SK-N-SH treated with all-trans-retinoic acid at 6 μM for 48 hours (cell line): Measurements from ENCODE around the gene RAB35.

Experiments
- ATAC-seq: fragments of 200-7000 bp; cut with Tn5 transposase; 3 replicates; pipeline ENCODE4 v1.9.1; 2020; ENCODE audit warnings: mild to moderate bottlenecking, moderate library complexity
- ARNTL ChIP-seq: fragments of 450-650 bp; formaldehyde crosslinking; IDR thresholded peaks from 2 replicates; pipeline ENCODE4 v1.5.0; 2020; ENCODE audit warnings: low read depth, mild to moderate bottlenecking, moderate library complexity, borderline replicate concordance
- BACH2 ChIP-seq: fragments of 250-450 bp; sonication (Bioruptor Pico); IDR thresholded peaks from 2 replicates; pipeline ENCODE4 v1.9.0; 2021; ENCODE audit warnings: mild to moderate bottlenecking, borderline replicate concordance
- CREB5 ChIP-seq: fragments of 250-450 bp; sonication (Bioruptor Pico); IDR thresholded peaks from 2 replicates; pipeline ENCODE4 v1.5.1; 2020; ENCODE audit warnings: low read depth, mild to moderate bottlenecking, moderate library complexity
- CSDC2 ChIP-seq: fragments of 250-450 bp; sonication (Bioruptor Pico); IDR thresholded peaks from 2 replicates; pipeline ENCODE4 v1.5.0; 2020; ENCODE audit warnings: mild to moderate bottlenecking, moderate library complexity
- ESRRG ChIP-seq: fragments of 250-450 bp; sonication (Bioruptor Pico); IDR thresholded peaks from 2 replicates; pipeline ENCODE4 v1.6.1; 2021; ENCODE audit warnings: mild to moderate bottlenecking
- GLIS3 ChIP-seq: fragments of 250-450 bp; sonication (Bioruptor Pico); IDR thresholded peaks from 2 replicates; pipeline ENCODE4 v1.5.0; 2020; ENCODE audit warnings: mild to moderate bottlenecking, moderate library complexity
- ISL1 ChIP-seq: fragments of 250-450 bp; sonication (Bioruptor Pico); IDR thresholded peaks from 2 replicates; pipeline ENCODE4 v2.1.2; 2022; ENCODE audit warnings: mild to moderate bottlenecking, moderate library complexity
- OSR1 ChIP-seq: fragments of 250-450 bp; sonication (Bioruptor Pico); IDR thresholded peaks from 2 replicates; pipeline ENCODE4 v1.8.0; 2022; ENCODE audit warnings: moderate library complexity, mild to moderate bottlenecking, inconsistent platforms
- PPARA ChIP-seq: fragments of 250-450 bp; sonication (Bioruptor Pico); IDR thresholded peaks from 2 replicates; pipeline ENCODE4 v1.5.0; 2020; ENCODE audit warnings: mild to moderate bottlenecking, borderline replicate concordance
- RARB ChIP-seq: fragments of 250-450 bp; sonication (Bioruptor Pico); IDR thresholded peaks from 2 replicates; pipeline ENCODE4 v1.8.0; 2021; ENCODE audit warnings: mild to moderate bottlenecking, moderate library complexity
- SNAI2 ChIP-seq: fragments of 250-450 bp; sonication (Bioruptor Pico); IDR thresholded peaks from 2 replicates; pipeline ENCODE4 v1.5.0; 2020; ENCODE audit warnings: mild to moderate bottlenecking, moderate library complexity
- TCF4 ChIP-seq: fragments of 250-450 bp; sonication (Bioruptor Pico); IDR thresholded peaks from 2 replicates; pipeline ENCODE4 v1.8.0; 2021; ENCODE audit warnings: mild to moderate bottlenecking, moderate library complexity, borderline replicate concordance
- TOX ChIP-seq: fragments of 250-450 bp; sonication (Bioruptor Pico); IDR thresholded peaks from 2 replicates; pipeline ENCODE4 v1.8.0; 2021; ENCODE audit warnings: mild to moderate bottlenecking, moderate library complexity, borderline replicate concordance
- TSHZ2 ChIP-seq: fragments of 250-450 bp; sonication (Bioruptor Pico); IDR thresholded peaks from 2 replicates; pipeline ENCODE4 v1.5.0; 2020; ENCODE audit warnings: mild to moderate bottlenecking, moderate library complexity
- ZC3H10 ChIP-seq: fragments of 250-450 bp; sonication (Bioruptor Pico); IDR thresholded peaks from 2 replicates; pipeline ENCODE4 v1.5.1; 2021; ENCODE audit warnings: mild to moderate bottlenecking, moderate library complexity
- ZFP3 ChIP-seq: fragments of 250-450 bp; sonication (Bioruptor Pico); IDR thresholded peaks from 2 replicates; pipeline ENCODE4 v1.5.0; 2020; ENCODE audit warnings: mild to moderate bottlenecking, moderate library complexity
- ZFP30 ChIP-seq: fragments of 450-650 bp; formaldehyde crosslinking; IDR thresholded peaks from 2 replicates; pipeline ENCODE4 v1.5.0; 2022; ENCODE audit warnings: mild to moderate bottlenecking, moderate library complexity
- ZNF70 ChIP-seq: fragments of 450-650 bp; formaldehyde crosslinking; IDR thresholded peaks from 2 replicates; pipeline ENCODE4 v1.5.0; 2020; ENCODE audit warnings: mild to moderate bottlenecking, moderate library complexity
- ZNF8 ChIP-seq: fragments of 450-650 bp; formaldehyde crosslinking; IDR thresholded peaks from 2 replicates; pipeline ENCODE4 v1.5.0; 2020; ENCODE audit warnings: mild to moderate bottlenecking, moderate library complexity
- TF ChIP-seq, protein P1 (sequence below): fragments of 250-450 bp; sonication (Bioruptor Pico); IDR thresholded peaks from 2 replicates; pipeline ENCODE4 v1.5.1; 2021; ENCODE audit warnings: mild to moderate bottlenecking, moderate library complexity
- TF ChIP-seq, protein P2 (sequence below): fragments of 250-450 bp; sonication (Bioruptor Pico); IDR thresholded peaks from 2 replicates; pipeline ENCODE4 v1.8.0; 2020; ENCODE audit warnings: mild to moderate bottlenecking, moderate library complexity, borderline replicate concordance

The RAB35 gene

GRCh38 chr12:120162763-120163162 is 46.2 kb upstream of the RAB35 start:
- ATAC-seq: no peak
- TF ChIP-seq ZFP30 (CRISPR knock-in tag) (no peak), ESRRG (CRISPR knock-in tag) (no peak), ISL1 (CRISPR knock-in tag) (no peak), TCF4 (no peak), CSDC2 (CRISPR knock-in tag) (no peak), TSHZ2 (CRISPR knock-in tag) (no peak), OSR1 (no peak), BACH2 (CRISPR knock-in tag) (no peak), PPARA (CRISPR knock-in tag) (no peak), ARNTL (CRISPR knock-in tag) (no peak), ZFP3 (no peak)
- TF ChIP-seq, protein P1, sequence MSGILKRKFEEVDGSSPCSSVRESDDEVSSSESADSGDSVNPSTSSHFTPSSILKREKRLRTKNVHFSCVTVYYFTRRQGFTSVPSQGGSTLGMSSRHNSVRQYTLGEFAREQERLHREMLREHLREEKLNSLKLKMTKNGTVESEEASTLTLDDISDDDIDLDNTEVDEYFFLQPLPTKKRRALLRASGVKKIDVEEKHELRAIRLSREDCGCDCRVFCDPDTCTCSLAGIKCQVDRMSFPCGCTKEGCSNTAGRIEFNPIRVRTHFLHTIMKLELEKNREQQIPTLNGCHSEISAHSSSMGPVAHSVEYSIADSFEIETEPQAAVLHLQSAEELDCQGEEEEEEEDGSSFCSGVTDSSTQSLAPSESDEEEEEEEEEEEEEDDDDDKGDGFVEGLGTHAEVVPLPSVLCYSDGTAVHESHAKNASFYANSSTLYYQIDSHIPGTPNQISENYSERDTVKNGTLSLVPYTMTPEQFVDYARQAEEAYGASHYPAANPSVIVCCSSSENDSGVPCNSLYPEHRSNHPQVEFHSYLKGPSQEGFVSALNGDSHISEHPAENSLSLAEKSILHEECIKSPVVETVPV (CRISPR knock-in tag): no peak

GRCh38 chr12:120161852-120162251 is 45.3 kb upstream of the RAB35 start:
- no peak for ATAC-seq
- TF ChIP-seq ZFP3 (no peak), BACH2 (CRISPR knock-in tag) (no peak), TSHZ2 (CRISPR knock-in tag) (no peak), SNAI2 (no peak), OSR1 (no peak), TCF4 (no peak), ZC3H10 (CRISPR knock-in tag) (no peak), RARB (CRISPR knock-in tag) (no peak), ZNF8 (CRISPR knock-in tag) (no peak)

GRCh38 chr12:120159509-120160237 is 43.1 kb upstream of the RAB35 start:
- no peak for ATAC-seq
- TF ChIP-seq ZNF70 (CRISPR knock-in tag) (no peak), ESRRG (CRISPR knock-in tag) (no peak), ARNTL (CRISPR knock-in tag) (no peak), OSR1 (no peak), CSDC2 (CRISPR knock-in tag) (no peak)

DNA sequence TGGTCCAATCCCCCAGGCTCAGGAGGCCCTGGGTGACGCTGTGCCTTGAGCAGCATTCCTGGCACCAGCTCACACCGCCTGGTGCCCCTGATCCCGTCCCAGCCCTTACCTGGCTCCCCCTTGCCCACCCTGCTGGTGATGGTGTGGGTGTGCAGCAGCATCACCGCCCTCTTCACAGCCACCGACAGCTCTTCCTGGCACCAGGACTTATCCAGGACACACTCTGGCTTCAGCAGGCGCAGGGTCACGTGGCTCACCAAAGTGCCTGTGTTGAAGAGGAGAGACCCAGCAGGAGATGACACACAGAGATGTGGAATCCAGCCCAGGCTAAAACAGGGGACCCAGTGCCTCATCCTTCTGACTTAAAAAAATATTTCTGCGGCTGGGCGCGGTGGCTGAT is 41.8 kb upstream of the RAB35 start:
- no peak; the same call in 2 of the 3 replicates for ATAC-seq
- TF ChIP-seq TSHZ2 (CRISPR knock-in tag) (no peak), BACH2 (CRISPR knock-in tag) (no peak), ISL1 (CRISPR knock-in tag) (no peak), RARB (CRISPR knock-in tag) (no peak), PPARA (CRISPR knock-in tag) (no peak), ESRRG (CRISPR knock-in tag) (no peak), TCF4 (no peak), ZFP30 (CRISPR knock-in tag) (no peak), TOX (CRISPR knock-in tag) (no peak), CREB5 (no peak), SNAI2 (no peak), ZNF70 (CRISPR knock-in tag) (no peak), CSDC2 (CRISPR knock-in tag) (no peak), ZFP3 (no peak), GLIS3 (CRISPR knock-in tag) (no peak), OSR1 (no peak)
- TF ChIP-seq, protein P2, sequence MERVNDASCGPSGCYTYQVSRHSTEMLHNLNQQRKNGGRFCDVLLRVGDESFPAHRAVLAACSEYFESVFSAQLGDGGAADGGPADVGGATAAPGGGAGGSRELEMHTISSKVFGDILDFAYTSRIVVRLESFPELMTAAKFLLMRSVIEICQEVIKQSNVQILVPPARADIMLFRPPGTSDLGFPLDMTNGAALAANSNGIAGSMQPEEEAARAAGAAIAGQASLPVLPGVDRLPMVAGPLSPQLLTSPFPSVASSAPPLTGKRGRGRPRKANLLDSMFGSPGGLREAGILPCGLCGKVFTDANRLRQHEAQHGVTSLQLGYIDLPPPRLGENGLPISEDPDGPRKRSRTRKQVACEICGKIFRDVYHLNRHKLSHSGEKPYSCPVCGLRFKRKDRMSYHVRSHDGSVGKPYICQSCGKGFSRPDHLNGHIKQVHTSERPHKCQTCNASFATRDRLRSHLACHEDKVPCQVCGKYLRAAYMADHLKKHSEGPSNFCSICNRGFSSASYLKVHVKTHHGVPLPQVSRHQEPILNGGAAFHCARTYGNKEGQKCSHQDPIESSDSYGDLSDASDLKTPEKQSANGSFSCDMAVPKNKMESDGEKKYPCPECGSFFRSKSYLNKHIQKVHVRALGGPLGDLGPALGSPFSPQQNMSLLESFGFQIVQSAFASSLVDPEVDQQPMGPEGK (CRISPR knock-in tag): no peak
